ENCODE results near the gene CDH15.

CDH15 gene

DNA sequence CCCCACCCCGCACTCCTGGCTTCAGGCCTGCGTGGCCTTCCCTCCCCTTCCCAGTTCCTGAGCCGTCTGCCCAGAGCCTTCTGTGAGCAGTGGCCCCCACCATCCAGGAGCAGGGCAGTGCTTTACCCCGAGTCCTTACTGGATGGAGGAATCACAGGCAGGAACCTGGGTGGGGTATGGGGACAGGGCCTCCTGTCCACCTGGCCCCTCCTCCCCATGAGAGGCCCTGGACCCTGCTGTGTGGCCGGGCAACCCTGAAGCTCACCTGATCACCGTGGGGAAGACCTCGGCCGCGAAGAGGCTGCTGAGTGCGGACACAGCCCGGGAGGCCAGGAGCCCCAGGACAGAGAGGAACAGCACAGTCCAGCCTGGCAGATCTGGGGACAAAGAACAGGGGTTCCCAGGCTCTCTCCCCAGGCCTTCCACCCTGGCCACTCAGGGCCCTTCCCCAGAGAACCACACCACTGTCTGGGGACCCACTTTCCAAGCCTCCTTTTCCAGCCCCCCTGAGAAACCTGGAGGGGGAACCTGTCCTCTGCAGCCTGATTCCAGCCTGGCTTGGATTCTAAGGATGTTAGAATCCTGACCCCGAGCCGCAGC lies 25.6 kb downstream of the CDH15 start:
- no peak overlapping the region for H3K9ac ChIP-seq (ENCODE audit: insufficient read length, low read depth)
- TF ChIP-seq ZNF274 (IDR thresholded peaks at IDR 0.05; ENCODE audit: low read depth, low read length): no peak
- H3K27me3 ChIP-seq (ENCODE audit: insufficient read depth, insufficient read length): peaks cover 25% of the 10 kb centered on the region
- H3K36me3 ChIP-seq (ENCODE audit: insufficient read depth, insufficient read length, low read length): no peaks in the 10 kb centered on the region
- peaks cover 29% of the 10 kb centered on the region for H3K4me1 ChIP-seq (ENCODE audit: insufficient read depth, insufficient read length)
- no peak overlapping the region for H3K4me3 ChIP-seq (ENCODE audit: insufficient read length, low read depth)
- DNase-seq (ENCODE audit: low read depth, low spot score): no peak
- no peaks in the 10 kb centered on the region for H3K9me3 ChIP-seq (ENCODE audit: insufficient read depth, low read length)

DNA sequence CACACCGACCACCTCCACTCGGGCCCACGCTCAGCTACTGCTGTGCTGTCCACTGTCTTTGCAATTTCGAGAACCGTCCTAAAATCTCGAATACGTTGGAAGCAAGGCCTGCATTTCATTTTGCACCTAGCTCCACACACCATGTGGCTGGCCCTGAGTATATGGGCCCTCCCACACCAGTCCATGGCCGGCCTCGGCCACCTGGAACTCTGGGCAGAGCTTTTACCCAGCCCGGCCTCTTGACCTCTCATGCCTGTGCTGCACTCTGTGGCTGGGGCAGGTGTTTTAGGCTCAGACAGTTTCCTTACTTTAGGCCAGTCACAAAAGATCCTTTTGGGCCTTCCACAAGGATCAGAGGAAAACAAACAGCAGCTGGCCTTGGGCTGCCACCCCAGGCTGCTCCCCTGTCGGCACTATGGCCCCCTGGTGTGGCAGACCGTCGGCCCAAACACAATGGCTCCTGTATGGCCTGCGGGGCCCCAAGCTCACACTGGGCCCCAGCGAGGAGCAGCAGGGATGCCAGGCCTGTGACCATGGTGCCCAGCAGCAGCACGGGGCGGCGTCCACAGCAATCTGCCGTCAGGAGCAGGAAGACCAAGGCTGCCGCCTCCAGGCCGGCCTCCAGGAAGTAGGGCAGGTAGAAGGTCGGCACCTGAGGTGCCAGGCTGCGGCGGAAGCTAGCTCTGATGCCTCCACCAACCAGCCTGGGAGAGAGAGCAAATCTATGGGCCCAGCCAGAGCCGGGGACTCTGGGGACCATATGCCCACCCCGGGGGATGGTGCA lies 26.3 kb downstream of the CDH15 start:
- H3K4me1 ChIP-seq (ENCODE audit: insufficient read depth, insufficient read length): peaks cover 29% of the 10 kb centered on the region
- no peak overlapping the region for H3K9ac ChIP-seq (ENCODE audit: insufficient read length, low read depth)
- no peaks in the 10 kb centered on the region for H3K36me3 ChIP-seq (ENCODE audit: insufficient read depth, insufficient read length, low read length)
- no peak for DNase-seq (ENCODE audit: low read depth, low spot score)
- H3K27me3 ChIP-seq (ENCODE audit: insufficient read depth, insufficient read length): peaks cover 31% of the 10 kb centered on the region
- no peak overlapping the region for H3K4me3 ChIP-seq (ENCODE audit: insufficient read length, low read depth)
- H3K9me3 ChIP-seq (ENCODE audit: insufficient read depth, low read length): no peaks in the 10 kb centered on the region; the same call in 1 of the 2 replicates
- no peak for TF ChIP-seq SUZ12 (IDR thresholded peaks at IDR 0.05; ENCODE audit: extremely low read depth, insufficient read depth, insufficient read length)

DNA sequence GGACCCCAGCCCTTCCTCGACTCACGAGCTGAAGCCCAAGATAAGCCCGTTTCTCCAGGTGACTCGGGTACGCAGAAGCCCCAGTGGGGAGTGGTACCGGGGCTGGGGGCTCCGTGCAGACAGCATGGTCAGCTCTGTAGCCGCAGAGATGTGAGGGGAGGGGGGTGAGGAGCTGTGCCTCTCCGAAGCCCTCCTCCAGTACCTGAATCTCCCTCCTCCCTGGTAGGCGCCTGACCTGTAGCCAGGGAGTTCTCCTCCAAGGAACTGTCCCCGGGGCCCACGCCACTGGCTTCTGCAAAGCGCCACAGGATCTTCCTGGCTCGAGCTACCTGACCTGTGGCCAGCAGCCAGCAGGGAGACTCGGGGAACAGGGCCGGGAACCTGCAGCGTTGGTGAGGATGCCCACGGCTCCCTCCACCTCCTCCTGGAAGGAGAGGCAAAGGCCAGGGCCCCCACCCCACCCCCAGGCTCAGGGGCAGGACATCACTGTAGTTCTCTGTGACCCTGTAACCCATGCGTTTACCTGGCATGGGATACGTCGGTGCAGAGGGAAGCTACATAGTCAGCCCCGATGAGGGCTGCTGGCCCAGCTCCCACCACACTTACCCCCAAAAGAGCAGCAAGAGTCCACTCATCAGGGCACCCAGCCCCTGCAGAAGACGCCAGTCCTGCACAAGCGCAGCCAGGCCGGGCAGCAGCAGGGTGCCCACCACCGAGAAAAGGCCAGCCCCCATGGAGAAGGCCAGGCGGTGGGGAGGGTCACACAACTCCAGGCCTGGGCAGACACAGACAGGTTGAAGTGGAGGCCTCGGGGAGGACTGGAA lies 27.1 kb downstream of the CDH15 start:
- Histone ChIP-seq H3K9ac (ENCODE audit: insufficient read length, low read depth) (no peak overlapping the region), H3K27me3 (ENCODE audit: insufficient read depth, insufficient read length) (peaks cover 39% of the 10 kb centered on the region), H3K36me3 (ENCODE audit: insufficient read depth, insufficient read length, low read length) (no peaks in the 10 kb centered on the region), H3K9me3 (ENCODE audit: insufficient read depth, low read length) (no peaks in the 10 kb centered on the region; the same call in 1 of the 2 replicates), H3K4me3 (ENCODE audit: insufficient read length, low read depth) (no peak overlapping the region), H3K4me1 (ENCODE audit: insufficient read depth, insufficient read length) (peaks cover 29% of the 10 kb centered on the region)
- no peak for TF ChIP-seq ZNF274 (IDR thresholded peaks at IDR 0.05; ENCODE audit: low read depth, low read length)
- TF ChIP-seq SUZ12 (IDR thresholded peaks at IDR 0.05; ENCODE audit: extremely low read depth, insufficient read depth, insufficient read length): no peak
- TF ChIP-seq YY1 (IDR thresholded peaks at IDR 0.05; ENCODE audit: insufficient read depth, insufficient read length): no peak
- no peak for DNase-seq (ENCODE audit: low read depth, low spot score)

DNA sequence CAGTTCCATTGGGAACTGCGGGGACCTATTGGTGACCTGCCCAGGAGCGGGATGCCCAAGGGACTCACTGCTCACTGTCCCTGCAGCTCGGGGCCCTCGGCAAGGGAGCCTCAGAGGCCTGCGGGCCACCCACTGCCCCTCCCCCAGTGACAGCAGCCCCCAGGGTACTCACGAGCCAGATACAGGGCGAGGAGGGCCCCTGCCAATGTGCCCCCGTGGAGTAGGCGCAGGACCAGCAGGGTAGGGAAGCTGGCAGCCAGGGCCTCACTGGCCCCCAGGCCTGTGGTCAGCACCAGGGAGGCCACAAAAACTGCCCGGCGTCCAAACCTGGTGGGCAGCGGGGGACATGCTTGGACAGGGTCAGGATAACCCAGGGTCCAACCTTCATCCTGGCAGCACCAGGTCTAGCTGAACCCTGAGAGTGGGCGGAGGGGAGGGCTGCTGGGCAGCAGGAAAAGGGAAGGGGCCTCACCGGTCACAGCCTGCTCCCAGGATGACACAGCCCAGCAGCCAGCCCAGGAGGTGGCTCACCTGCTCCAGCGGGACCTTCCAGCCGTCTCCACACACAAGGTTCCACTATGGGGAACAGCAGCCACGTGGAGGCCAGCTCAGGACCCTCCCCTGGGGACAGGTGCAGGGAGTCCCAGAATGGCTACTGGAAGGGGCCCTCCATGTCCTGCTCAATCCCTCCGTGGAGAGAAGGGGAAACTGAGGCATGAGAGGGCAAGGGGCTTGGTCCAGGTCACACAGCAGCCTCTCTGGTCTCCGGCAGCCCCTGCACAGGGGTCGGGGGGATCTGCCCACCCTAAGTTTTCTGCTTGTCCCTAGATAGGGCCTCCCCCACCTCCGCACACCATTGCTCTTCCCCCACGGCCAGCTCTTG lies 27.9 kb downstream of the CDH15 start:
- Histone ChIP-seq H3K4me3 (ENCODE audit: insufficient read length, low read depth) (peak overlapping the region; percentile 11), H3K9ac (ENCODE audit: insufficient read length, low read depth) (peak overlapping the region; percentile 85), H3K9me3 (ENCODE audit: insufficient read depth, low read length) (no peaks in the 10 kb centered on the region; the same call in 1 of the 2 replicates), H3K36me3 (ENCODE audit: insufficient read depth, insufficient read length, low read length) (no peaks in the 10 kb centered on the region), H3K4me1 (ENCODE audit: insufficient read depth, insufficient read length) (peaks cover 25% of the 10 kb centered on the region), H3K27me3 (ENCODE audit: insufficient read depth, insufficient read length) (peaks cover 48% of the 10 kb centered on the region)
- DNase-seq (ENCODE audit: low read depth, low spot score): no peak
- no peak for TF ChIP-seq SUZ12 (IDR thresholded peaks at IDR 0.05; ENCODE audit: extremely low read depth, insufficient read depth, insufficient read length)

DNA sequence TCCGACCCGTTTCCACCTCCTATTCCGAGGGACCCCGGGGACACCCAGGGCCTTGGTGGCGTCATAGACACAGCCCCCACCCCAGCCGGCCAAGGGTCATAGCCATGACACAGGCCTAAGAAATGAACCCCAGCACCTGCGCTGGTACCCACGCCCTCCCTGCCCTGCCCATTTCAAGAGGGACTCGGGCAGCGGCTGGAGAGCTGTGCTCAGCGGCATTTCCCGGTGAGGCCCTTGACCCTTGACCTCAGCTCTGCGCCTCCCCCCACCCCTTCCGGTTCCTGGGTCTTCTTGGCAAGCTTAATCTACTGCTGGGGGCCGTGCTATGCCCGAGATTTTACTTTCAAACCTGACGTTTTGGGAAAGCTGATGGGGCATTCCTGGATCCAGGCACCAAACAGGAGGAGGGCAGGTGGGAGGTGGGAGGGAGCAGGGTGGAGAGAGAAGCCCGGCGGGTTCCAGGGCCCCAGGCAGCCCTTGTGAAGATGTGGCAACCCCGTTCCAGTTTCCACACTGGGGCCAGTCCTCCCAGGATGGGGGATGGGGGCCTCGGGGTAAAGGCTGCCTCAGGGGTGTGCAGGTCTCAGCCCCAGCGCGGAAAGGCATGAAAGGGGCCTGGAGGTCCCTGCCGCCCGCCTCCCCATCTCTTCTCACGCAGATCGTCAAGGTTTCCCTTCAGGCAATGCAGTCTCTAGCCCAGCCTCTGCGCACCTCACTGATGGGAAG lies 28.7 kb downstream of the CDH15 start, which contains the start of gene SLC22A31:
Gene SLC22A31 (minus strand): TSS at position 414 of the 726 bp plus-strand sequence. CDS start 36 bp downstream, at position 378.
- Histone ChIP-seq H3K4me3 (ENCODE audit: insufficient read length, low read depth) (peak within 1 kb of the TSS; percentile 75), H3K9me3 (ENCODE audit: insufficient read depth, low read length) (no peaks in the 10 kb centered on the region; the same call in 1 of the 2 replicates), H3K36me3 (ENCODE audit: insufficient read depth, insufficient read length, low read length) (no peaks in the 10 kb centered on the region), H3K9ac (ENCODE audit: insufficient read length, low read depth) (peak within 1 kb of the TSS; percentile 85), H3K27me3 (ENCODE audit: insufficient read depth, insufficient read length) (peaks cover 50% of the 10 kb centered on the region), H3K4me1 (ENCODE audit: insufficient read depth, insufficient read length) (peaks cover 25% of the 10 kb centered on the region)
- TF ChIP-seq SUZ12 (IDR thresholded peaks at IDR 0.05; ENCODE audit: extremely low read depth, insufficient read depth, insufficient read length) (no peak), YY1 (IDR thresholded peaks at IDR 0.05; ENCODE audit: insufficient read depth, insufficient read length) (no peak), ZNF274 (IDR thresholded peaks at IDR 0.05; ENCODE audit: low read depth, low read length) (no peak)
- no peak for DNase-seq (ENCODE audit: low read depth, low spot score)

DNA sequence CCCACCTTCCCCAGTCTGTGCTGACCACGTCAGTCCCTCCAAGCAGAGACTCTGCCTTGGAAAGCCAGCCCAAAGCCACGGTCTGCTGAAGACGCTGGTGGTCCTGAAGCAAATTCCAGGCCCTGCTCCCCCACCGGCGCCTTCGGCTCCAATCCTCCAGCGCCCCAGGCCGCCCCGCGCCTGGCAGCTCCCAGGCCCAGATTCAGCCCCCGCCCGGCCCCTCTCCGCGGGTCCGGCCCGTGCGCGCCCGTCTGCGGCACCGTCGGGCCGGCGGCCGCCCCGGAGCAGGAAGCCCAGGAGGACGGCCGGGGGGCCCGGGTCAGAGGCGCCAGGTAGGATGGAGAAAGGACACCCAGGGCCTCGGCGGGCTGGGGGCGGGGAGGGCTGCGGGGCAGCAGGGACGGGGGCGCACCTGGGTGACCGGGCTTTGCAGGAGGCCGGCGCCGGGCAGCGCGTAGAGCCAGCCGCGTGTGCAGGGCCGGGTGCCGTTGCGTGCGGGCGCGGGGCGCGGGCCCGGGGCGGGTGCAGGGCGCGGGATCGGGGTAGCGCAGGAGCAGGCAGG lies 29.4 kb downstream of the CDH15 start:
- no peak for TF ChIP-seq YY1 (IDR thresholded peaks at IDR 0.05; ENCODE audit: insufficient read depth, insufficient read length)
- no peak for TF ChIP-seq SUZ12 (IDR thresholded peaks at IDR 0.05; ENCODE audit: extremely low read depth, insufficient read depth, insufficient read length)
- TF ChIP-seq ZNF274 (IDR thresholded peaks at IDR 0.05; ENCODE audit: low read depth, low read length): no peak
- Histone ChIP-seq H3K9ac (ENCODE audit: insufficient read length, low read depth) (peak overlapping the region; percentile 85), H3K4me1 (ENCODE audit: insufficient read depth, insufficient read length) (peaks cover 18% of the 10 kb centered on the region), H3K9me3 (ENCODE audit: insufficient read depth, low read length) (no peaks in the 10 kb centered on the region; the same call in 1 of the 2 replicates), H3K4me3 (ENCODE audit: insufficient read length, low read depth) (peak overlapping the region; percentile 75), H3K27me3 (ENCODE audit: insufficient read depth, insufficient read length) (peaks cover 50% of the 10 kb centered on the region), H3K36me3 (ENCODE audit: insufficient read depth, insufficient read length, low read length) (no peaks in the 10 kb centered on the region)
- no peak for DNase-seq (ENCODE audit: low read depth, low spot score)

All from NT2/D1 (cell line).